ENCODE results near the gene PDX1. TPM values are rescaled to one million over a fixed set of nuclear protein-coding genes. Genes with fewer than 3 reads are reported as not detected.

The PDX1 gene
- total and polyA plus RNA-seq, 2 donors, result 0.05 TPM; not detected in 1

DNA sequence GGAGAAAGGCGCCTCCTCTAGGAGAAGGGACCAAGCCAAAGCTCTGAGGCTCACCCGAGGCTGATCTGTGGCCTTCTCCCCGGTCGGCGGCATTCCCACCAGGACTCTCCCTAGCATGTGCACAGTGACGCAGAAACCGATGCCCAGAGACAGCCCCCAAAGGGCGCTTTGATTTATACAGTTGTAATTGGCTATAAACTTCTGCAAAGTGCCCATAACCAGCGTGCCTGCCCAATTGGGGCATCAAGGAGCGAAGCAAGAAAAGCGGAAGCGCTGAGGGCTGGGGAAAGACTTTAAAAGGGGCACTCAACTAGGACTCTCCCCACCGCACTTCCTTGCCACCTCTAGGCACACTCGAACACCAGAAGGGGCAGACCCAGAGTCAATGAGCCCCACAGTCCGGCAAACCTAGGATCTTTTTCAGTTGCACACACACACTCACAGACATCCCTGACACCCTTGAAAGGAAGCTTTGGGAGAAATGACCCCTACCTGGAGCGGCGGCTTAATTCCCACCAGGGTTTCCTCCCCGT, 47.5 kb downstream of the PDX1 start:
- H3K27ac ChIP-seq (ENCODE audit: low read depth in 1 of 2, low read length in 1 of 2), result no peak overlapping the region
- peaks cover 88 to 100% of the 10 kb centered on the region in 2 donors for H3K27me3 ChIP-seq (ENCODE audit: control insufficient read depth in 2 of 2, insufficient read depth in 1 of 2, low read length in 1 of 2)
- no peaks in the 10 kb centered on the region for H3K36me3 ChIP-seq (ENCODE audit: control insufficient read depth in 2 of 2, insufficient read depth in 2 of 2, low read length in 1 of 2)
- 6% methylated on average over 18 of the region's 18 CpGs for WGBS
- H3K9me3 ChIP-seq (ENCODE audit: control insufficient read depth in 2 of 2, insufficient read depth in 1 of 2, low read length in 1 of 2), result no peaks in the 10 kb centered on the region
- no peak for DNase-seq (ENCODE audit: low read depth in 6 of 9, low spot score in 9 of 9)
- H3K4me1 ChIP-seq (ENCODE audit: control insufficient read depth in 2 of 2, insufficient read depth in 2 of 2, low read length in 2 of 2), result no peaks in the 10 kb centered on the region
- no peak overlapping the region for H3K4me3 ChIP-seq (ENCODE audit: low read length in 2 of 2)

DNA sequence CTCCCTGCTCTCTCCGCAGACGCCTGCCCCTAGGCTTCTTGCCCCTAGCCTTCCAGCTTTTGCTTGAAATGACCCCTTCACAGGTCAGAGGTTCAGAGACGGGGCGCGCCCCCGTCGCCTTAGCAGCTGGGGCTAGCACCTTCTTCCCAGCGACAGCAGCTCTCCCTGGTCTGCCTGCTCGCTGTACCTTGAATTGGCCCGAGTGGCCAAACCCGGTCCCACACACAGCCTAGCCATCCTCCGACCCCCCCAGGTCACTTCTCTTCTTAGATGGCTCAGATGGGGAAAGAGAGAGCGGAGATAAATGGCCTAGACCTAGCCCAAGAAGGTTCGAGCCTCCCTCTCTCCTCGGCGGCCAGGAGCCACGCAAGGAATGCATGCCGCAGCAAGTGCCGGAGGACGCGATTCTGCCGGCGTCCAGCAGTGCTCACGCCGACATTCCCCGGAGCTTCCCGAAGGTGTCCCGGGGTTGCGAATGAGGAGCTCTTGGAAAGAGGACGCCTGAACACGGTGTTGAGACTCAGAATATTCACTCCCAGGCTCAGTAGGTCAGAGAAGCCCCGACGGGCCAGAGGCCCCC, 48.0 kb downstream of the PDX1 start:
- peaks cover 88 to 100% of the 10 kb centered on the region in 2 donors for H3K27me3 ChIP-seq (ENCODE audit: control insufficient read depth in 2 of 2, insufficient read depth in 1 of 2, low read length in 1 of 2)
- DNase-seq (ENCODE audit: low read depth in 6 of 9, low spot score in 9 of 9), result no peak
- WGBS, result 8% methylated on average over 33 of the region's 33 CpGs

DNA sequence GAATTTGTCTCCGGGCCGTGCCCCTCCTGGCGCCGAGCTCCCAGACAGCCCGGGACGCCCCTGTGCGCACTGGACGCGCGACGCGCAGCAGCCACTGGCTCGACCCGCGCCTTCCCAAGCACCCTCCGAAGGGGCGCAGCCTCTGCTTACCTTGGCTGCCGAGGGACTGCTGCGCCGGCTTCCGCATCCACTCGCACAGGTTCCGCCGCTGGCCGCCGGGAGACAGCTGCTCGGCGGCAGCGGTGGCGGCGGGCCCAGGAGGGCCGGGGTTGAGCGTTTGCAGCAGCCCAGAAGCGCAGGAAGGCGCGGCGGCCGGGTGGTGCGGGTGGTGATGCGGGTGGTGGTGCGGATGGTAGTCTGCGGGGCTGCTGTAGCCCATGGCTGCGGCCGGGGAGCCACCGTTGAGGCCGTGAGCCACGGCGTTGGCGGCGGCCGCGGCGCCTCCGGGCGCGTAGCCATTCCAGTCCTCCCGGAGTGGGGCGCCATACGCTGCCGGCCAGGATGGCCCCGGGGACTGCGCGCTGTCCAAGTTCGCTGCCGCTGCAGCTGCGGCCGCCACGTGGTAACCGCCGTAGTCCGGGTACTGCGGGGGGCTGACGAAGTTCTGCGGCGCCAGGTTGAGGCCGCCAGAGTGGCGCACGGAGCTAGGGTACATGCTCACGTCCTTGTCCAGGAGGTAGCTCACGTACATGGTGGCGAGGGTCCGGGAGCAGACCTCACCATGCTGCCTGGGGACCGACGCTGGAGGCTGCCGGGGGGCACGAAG, 48.7 kb downstream of the PDX1 start:
- no peaks in the 10 kb centered on the region for H3K36me3 ChIP-seq (ENCODE audit: control insufficient read depth in 2 of 2, insufficient read depth in 2 of 2, low read length in 1 of 2)
- 3% methylated on average over 86 of the region's 86 CpGs for WGBS
- no peaks in the 10 kb centered on the region for H3K9me3 ChIP-seq (ENCODE audit: control insufficient read depth in 2 of 2, insufficient read depth in 1 of 2, low read length in 1 of 2)
- H3K27me3 ChIP-seq (ENCODE audit: control insufficient read depth in 2 of 2, insufficient read depth in 1 of 2, low read length in 1 of 2), result peaks cover 89 to 100% of the 10 kb centered on the region in 2 donors
- no peak overlapping the region for H3K27ac ChIP-seq (ENCODE audit: low read depth in 1 of 2, low read length in 1 of 2)
- H3K4me3 ChIP-seq (ENCODE audit: low read length in 2 of 2), result no peak overlapping the region
- no peak for DNase-seq (ENCODE audit: low read depth in 6 of 9, low spot score in 9 of 9)
- no peaks in the 10 kb centered on the region for H3K4me1 ChIP-seq (ENCODE audit: control insufficient read depth in 2 of 2, insufficient read depth in 2 of 2, low read length in 2 of 2)

More for the DNA sequence above, 48.0 kb downstream of the PDX1 start:
- H3K4me1 ChIP-seq (ENCODE audit: control insufficient read depth in 2 of 2, insufficient read depth in 2 of 2, low read length in 2 of 2), result no peaks in the 10 kb centered on the region
- no peak overlapping the region for H3K27ac ChIP-seq (ENCODE audit: low read depth in 1 of 2, low read length in 1 of 2)
- H3K36me3 ChIP-seq (ENCODE audit: control insufficient read depth in 2 of 2, insufficient read depth in 2 of 2, low read length in 1 of 2), result no peaks in the 10 kb centered on the region
- H3K9me3 ChIP-seq (ENCODE audit: control insufficient read depth in 2 of 2, insufficient read depth in 1 of 2, low read length in 1 of 2), result no peaks in the 10 kb centered on the region
- H3K4me3 ChIP-seq (ENCODE audit: low read length in 2 of 2), result no peak overlapping the region

DNA sequence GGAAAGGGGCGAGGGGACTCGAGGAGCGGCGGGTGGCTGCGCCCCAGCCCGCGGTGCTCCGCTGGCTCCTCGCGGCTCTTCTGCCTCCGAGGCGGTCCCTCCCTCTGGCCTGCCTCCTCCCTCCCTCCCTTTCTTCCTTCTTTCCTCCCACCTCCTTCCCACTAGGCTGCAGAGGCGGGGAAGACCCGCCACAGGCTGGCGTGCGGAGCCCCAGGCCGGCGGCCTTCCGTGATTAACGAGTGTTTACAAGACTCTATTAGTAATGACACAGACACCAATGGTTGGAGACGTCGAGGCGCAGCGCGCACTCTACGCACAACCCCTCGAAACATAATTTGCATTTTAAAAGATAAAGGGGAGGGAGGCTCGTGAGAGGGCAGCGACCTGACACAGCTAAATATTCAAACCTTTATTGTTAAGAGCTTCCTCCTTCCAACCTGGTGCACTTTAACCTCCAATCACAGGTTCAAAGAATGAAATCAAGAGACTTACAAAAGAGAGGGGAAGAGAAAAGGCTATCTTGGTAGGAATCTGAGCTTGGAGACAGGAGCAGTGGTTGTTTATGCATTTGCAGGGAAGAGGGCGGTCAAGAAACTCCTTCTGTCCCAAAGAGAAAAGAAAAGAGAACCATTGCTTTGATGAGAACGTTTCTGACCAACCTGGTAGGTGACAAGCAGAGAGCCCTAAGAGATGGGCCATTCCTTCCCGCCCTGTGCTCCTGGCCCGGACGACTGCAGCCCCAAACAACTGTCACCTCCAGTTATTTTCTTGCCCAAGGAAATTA, 49.5 kb downstream of the PDX1 start, which contains the start of gene CDX2:
Gene CDX2 (minus strand): TSS at position 234 of the 784 bp plus-strand sequence. CDS start 309 bp downstream, outside the sequence.
- Histone ChIP-seq H3K4me3 (ENCODE audit: low read length in 2 of 2) (no peak within 1 kb of the TSS), H3K9me3 (ENCODE audit: control insufficient read depth in 2 of 2, insufficient read depth in 1 of 2, low read length in 1 of 2) (no peaks in the 10 kb centered on the region), H3K36me3 (ENCODE audit: control insufficient read depth in 2 of 2, insufficient read depth in 2 of 2, low read length in 1 of 2) (no peaks in the 10 kb centered on the region), H3K27ac (ENCODE audit: low read depth in 1 of 2, low read length in 1 of 2) (no peak within 1 kb of the TSS), H3K4me1 (ENCODE audit: control insufficient read depth in 2 of 2, insufficient read depth in 2 of 2, low read length in 2 of 2) (no peaks in the 10 kb centered on the region), H3K27me3 (ENCODE audit: control insufficient read depth in 2 of 2, insufficient read depth in 1 of 2, low read length in 1 of 2) (peaks cover 95 to 100% of the 10 kb centered on the region in 2 donors)
- no peak for DNase-seq (ENCODE audit: low read depth in 6 of 9, low spot score in 9 of 9)
- WGBS, result 7% methylated on average over 34 of the region's 34 CpGs

DNA sequence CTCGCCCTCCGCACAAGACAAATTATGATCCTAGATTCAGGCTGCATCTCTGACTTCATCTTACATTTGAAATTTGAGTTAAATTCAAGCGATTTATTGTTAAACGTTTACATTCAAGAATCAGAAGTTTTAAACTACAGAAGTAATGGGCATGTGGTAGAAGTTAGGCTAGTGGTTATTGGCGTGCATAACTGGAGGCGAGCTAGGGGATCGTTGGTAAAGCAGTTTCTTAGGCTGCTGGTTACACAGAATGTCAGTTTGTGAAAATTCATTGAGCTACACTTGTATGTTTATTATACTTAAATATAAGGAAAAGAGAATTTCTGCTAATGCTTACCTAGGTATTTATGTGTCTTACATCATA, 50.0 kb downstream of the PDX1 start:
- DNase-seq (ENCODE audit: low read depth in 6 of 9, low spot score in 9 of 9), result no peak
- H3K9me3 ChIP-seq (ENCODE audit: control insufficient read depth in 2 of 2, insufficient read depth in 1 of 2, low read length in 1 of 2), result no peaks in the 10 kb centered on the region
- no peak overlapping the region for H3K27ac ChIP-seq (ENCODE audit: low read depth in 1 of 2, low read length in 1 of 2)
- H3K4me3 ChIP-seq (ENCODE audit: low read length in 2 of 2), result no peak overlapping the region
- no peaks in the 10 kb centered on the region for H3K36me3 ChIP-seq (ENCODE audit: control insufficient read depth in 2 of 2, insufficient read depth in 2 of 2, low read length in 1 of 2)
- H3K27me3 ChIP-seq (ENCODE audit: control insufficient read depth in 2 of 2, insufficient read depth in 1 of 2, low read length in 1 of 2), result peaks cover 95 to 100% of the 10 kb centered on the region in 2 donors
- WGBS, result 22% methylated on average over 7 of the region's 7 CpGs
- no peaks in the 10 kb centered on the region for H3K4me1 ChIP-seq (ENCODE audit: control insufficient read depth in 2 of 2, insufficient read depth in 2 of 2, low read length in 2 of 2)

DNA sequence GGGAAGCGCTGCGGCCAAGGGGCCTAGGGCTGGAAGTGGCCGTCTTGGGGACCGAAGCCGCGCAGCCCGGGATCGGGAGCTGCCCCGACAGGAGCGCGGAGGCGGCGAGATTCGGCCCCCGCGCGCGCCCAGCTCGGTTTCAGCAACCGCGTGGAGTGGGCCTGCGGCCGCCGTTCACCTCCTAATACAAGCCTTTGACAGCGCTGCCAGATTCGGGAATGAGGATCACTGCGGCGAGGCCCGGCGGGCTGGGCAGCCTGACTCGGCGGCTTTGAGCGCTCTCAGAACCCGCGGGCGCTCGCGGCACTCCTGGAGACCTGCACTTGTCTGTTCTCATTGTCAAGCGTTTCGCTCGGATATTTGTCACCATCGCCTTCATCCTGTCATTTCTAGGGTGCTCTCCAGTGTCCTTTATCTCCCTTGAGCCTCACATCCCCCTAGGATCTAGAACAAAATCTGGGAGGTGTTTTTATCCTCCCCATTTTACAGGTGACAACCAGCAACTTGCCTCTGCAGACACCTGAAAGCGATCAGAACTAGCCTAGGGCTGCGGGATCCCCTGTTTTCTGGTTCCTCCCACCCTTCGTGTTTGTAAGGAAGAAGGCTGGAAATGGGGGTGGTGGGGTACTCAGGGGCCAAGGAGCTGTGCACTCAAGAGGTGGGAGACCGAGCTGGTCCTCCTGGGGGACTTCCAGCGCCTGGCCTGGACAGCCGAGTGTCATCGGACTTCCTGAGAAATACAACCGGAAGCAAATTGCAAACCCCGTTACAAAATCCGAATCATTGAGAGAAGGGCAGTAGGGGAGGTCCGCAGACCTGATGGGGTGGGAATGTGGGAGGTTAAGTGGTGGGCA, 50.8 kb downstream of the PDX1 start:
- Histone ChIP-seq H3K4me3 (ENCODE audit: low read length in 2 of 2) (no peak overlapping the region), H3K4me1 (ENCODE audit: control insufficient read depth in 2 of 2, insufficient read depth in 2 of 2, low read length in 2 of 2) (no peaks in the 10 kb centered on the region), H3K36me3 (ENCODE audit: control insufficient read depth in 2 of 2, insufficient read depth in 2 of 2, low read length in 1 of 2) (no peaks in the 10 kb centered on the region), H3K9me3 (ENCODE audit: control insufficient read depth in 2 of 2, insufficient read depth in 1 of 2, low read length in 1 of 2) (peaks cover 0 to 1% of the 10 kb centered on the region in 2 donors), H3K27me3 (ENCODE audit: control insufficient read depth in 2 of 2, insufficient read depth in 1 of 2, low read length in 1 of 2) (peaks cover 95 to 100% of the 10 kb centered on the region in 2 donors), H3K27ac (ENCODE audit: low read depth in 1 of 2, low read length in 1 of 2) (no peak overlapping the region)
- WGBS, result 6% methylated on average over 53 of the region's 53 CpGs
- DNase-seq (ENCODE audit: low read depth in 6 of 9, low spot score in 9 of 9), result no peak

DNA sequence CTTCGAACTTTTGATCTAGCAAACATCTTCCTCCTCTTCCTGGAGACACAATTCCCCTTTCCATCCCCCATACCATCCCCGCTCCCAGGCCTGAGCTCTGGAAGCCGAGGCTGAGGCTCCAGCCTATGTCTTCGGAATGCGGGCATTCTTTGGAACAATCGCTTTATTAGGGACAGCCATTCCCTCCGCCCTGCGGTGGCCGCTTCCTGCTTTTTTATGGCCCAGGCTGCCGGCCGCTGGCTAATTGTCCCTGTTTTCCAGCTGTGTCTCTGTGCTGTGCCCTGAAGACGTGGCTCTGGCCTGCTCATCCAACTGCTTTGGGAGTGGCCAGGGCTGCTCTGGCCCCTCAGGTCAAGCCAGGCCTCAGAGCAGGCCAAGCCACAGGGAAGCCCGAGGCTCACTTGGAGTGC, 51.4 kb downstream of the PDX1 start:
- Histone ChIP-seq H3K4me1 (ENCODE audit: control insufficient read depth in 2 of 2, insufficient read depth in 2 of 2, low read length in 2 of 2) (no peaks in the 10 kb centered on the region), H3K27ac (ENCODE audit: low read depth in 1 of 2, low read length in 1 of 2) (no peak overlapping the region), H3K9me3 (ENCODE audit: control insufficient read depth in 2 of 2, insufficient read depth in 1 of 2, low read length in 1 of 2) (peaks cover 0 to 2% of the 10 kb centered on the region in 2 donors), H3K27me3 (ENCODE audit: control insufficient read depth in 2 of 2, insufficient read depth in 1 of 2, low read length in 1 of 2) (peaks cover 95 to 100% of the 10 kb centered on the region in 2 donors), H3K4me3 (ENCODE audit: low read length in 2 of 2) (no peak overlapping the region), H3K36me3 (ENCODE audit: control insufficient read depth in 2 of 2, insufficient read depth in 2 of 2, low read length in 1 of 2) (no peaks in the 10 kb centered on the region)
- WGBS, result 33% methylated on average over 13 of the region's 13 CpGs
- DNase-seq (ENCODE audit: low read depth in 6 of 9, low spot score in 9 of 9), result no peak

DNA sequence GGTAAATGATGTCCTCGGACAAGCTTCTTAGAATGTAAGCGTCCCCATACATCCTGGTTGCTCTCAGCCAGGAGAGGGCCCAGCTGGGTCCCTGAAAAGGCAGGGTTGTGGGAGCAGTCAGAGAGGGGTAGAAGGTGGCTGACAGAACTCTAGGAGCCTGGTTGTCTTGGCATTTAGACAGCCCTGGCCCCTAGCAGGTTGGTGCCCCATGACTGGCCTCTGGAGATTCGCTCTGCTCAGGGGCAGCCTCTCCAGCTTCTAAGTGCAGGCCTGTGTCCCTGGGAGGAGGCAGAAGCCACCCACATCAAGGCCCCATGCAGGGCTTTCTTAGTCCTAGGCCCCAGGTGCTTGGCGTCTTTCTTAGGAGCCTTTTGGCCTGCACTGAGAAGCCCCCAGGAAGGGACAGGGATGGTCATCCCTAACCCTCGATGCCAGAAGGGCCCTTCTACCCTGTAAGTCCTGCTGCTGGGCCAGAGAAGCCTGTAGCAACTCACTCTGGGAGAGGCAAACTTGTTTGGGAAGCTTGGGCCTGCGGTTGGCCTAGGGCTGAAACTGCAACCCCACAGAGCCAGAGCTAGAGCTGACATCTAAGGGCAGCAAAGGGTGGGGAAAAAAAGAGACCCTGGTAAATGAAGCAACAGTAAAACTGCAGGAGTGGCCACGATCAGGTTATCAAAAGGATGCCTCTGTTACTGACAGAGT, 52.1 kb downstream of the PDX1 start:
- no peak overlapping the region for H3K27ac ChIP-seq (ENCODE audit: low read depth in 1 of 2, low read length in 1 of 2)
- H3K4me3 ChIP-seq (ENCODE audit: low read length in 2 of 2), result no peak overlapping the region
- H3K27me3 ChIP-seq (ENCODE audit: control insufficient read depth in 2 of 2, insufficient read depth in 1 of 2, low read length in 1 of 2), result peaks cover 95 to 100% of the 10 kb centered on the region in 2 donors
- no peaks in the 10 kb centered on the region for H3K36me3 ChIP-seq (ENCODE audit: control insufficient read depth in 2 of 2, insufficient read depth in 2 of 2, low read length in 1 of 2)
- WGBS, result 70% methylated on average over 7 of the region's 7 CpGs
- H3K4me1 ChIP-seq (ENCODE audit: control insufficient read depth in 2 of 2, insufficient read depth in 2 of 2, low read length in 2 of 2), result no peaks in the 10 kb centered on the region
- DNase-seq (ENCODE audit: low read depth in 6 of 9, low spot score in 9 of 9), result no peak
- H3K9me3 ChIP-seq (ENCODE audit: control insufficient read depth in 2 of 2, insufficient read depth in 1 of 2, low read length in 1 of 2), result peaks cover 0 to 2% of the 10 kb centered on the region in 2 donors

Data from thymus (tissue), 11 donors.